NCI-H146 treated with DMSO at 0.1 percent for 48 hours (cell line): ENCODE data around the gene HNRNPH1.

ENCODE experiments used
- DNase-seq: peaks from one replicate; lab custom pipeline; 2025; ENCODE audit not compliant: unreplicated experiment; lab: John Stamatoyannopoulos, UW

HNRNPH1 gene

GRCh38 chr5:179606071-179606909, 17.2 kb downstream of the HNRNPH1 start:
- no peak for DNase-seq

- DNase-seq = no peak
These were observed 18.2 kb downstream of the HNRNPH1 start for GRCh38 chr5:179605026-179605833.

- no peak for DNase-seq
These were observed 20.2 kb downstream of the HNRNPH1 start for GRCh38 chr5:179603308-179603707.

GRCh38 chr5:179601871-179602625, 21.4 kb downstream of the HNRNPH1 start:
- DNase-seq = no peak

- DNase-seq = no peak
These were observed 23.5 kb downstream of the HNRNPH1 start for GRCh38 chr5:179599973-179600372.

GRCh38 chr5:179599566-179599965, 23.9 kb downstream of the HNRNPH1 start:
- DNase-seq = no peak

GRCh38 chr5:179599100-179599499, 24.4 kb downstream of the HNRNPH1 start:
- no peak for DNase-seq

- DNase-seq = peak; percentile 61
These were observed 27.1 kb downstream of the HNRNPH1 start for GRCh38 chr5:179596421-179596820.

GRCh38 chr5:179595916-179596315, 27.6 kb downstream of the HNRNPH1 start:
- no peak for DNase-seq

GRCh38 chr5:179588166-179588565, 35.3 kb downstream of the HNRNPH1 start:
- DNase-seq = no peak

- DNase-seq = no peak
These were observed 37.5 kb downstream of the HNRNPH1 start for GRCh38 chr5:179585941-179586401.

- DNase-seq = no peak
These were observed 46.0 kb downstream of the HNRNPH1 start for GRCh38 chr5:179577286-179577960.

GRCh38 chr5:179572386-179572785, 51.1 kb downstream of the HNRNPH1 start:
- DNase-seq = no peak

- DNase-seq = no peak
These were observed 54.8 kb downstream of the HNRNPH1 start for GRCh38 chr5:179568721-179569120.

- no peak for DNase-seq
These were observed 58.9 kb downstream of the HNRNPH1 start for GRCh38 chr5:179564526-179564925.
